ENCODE data around the gene BCR.
"Not testable (repeated sequence)": the region's sequence is repeated elsewhere in the genome, so short reads cannot be mapped to it uniquely, and the experiment has no call there.

Gene BCR

GRCh38 chr22:23323960-23324688 lies 143.8 kb downstream of the BCR start:
- DNase-seq = not testable (repeated sequence)

- no peak for DNase-seq
These were observed 144.9 kb downstream of the BCR start for GRCh38 chr22:23325183-23325582.

GRCh38 chr22:23333822-23334221 lies 153.5 kb downstream of the BCR start:
- DNase-seq = not testable (repeated sequence)

- not testable (repeated sequence) for DNase-seq
These were observed 157.4 kb downstream of the BCR start for GRCh38 chr22:23337672-23338071.

- not testable (repeated sequence) for DNase-seq
These were observed 161.8 kb downstream of the BCR start for GRCh38 chr22:23341942-23342695.

- DNase-seq = no peak
These were observed 171.0 kb downstream of the BCR start for GRCh38 chr22:23351321-23351720.

GRCh38 chr22:23353004-23353403 lies 172.7 kb downstream of the BCR start:
- no peak for DNase-seq

GRCh38 chr22:23353696-23354095 lies 173.4 kb downstream of the BCR start:
- DNase-seq = no peak

- DNase-seq = no peak
These were observed 175.8 kb downstream of the BCR start for GRCh38 chr22:23356094-23356493.

- no peak for DNase-seq
These were observed 176.7 kb downstream of the BCR start for GRCh38 chr22:23357053-23357452.

- DNase-seq = no peak
These were observed 179.3 kb downstream of the BCR start for GRCh38 chr22:23359583-23360123.

GRCh38 chr22:23361676-23362075 lies 181.4 kb downstream of the BCR start:
- DNase-seq = no peak

GRCh38 chr22:23363683-23364082 lies 183.4 kb downstream of the BCR start:
- no peak for DNase-seq

- DNase-seq = no peak
These were observed 184.1 kb downstream of the BCR start for GRCh38 chr22:23364389-23364788.

GRCh38 chr22:23365524-23365923 lies 185.2 kb downstream of the BCR start:
- no peak for DNase-seq

- no peak for DNase-seq
These were observed 185.7 kb downstream of the BCR start for GRCh38 chr22:23365961-23366360.

- not testable (repeated sequence) for DNase-seq
These were observed 186.9 kb downstream of the BCR start for GRCh38 chr22:23367196-23367595.

Data from effector CD4-positive, alpha-beta T cell (primary cell).